Loucy (cell line): ENCODE data around the gene STT3B.

Experiments
- CTCF ChIP-seq: fragments of 200-600 bp; sonication (generic); conservative IDR thresholded peaks from 2 replicates; pipeline ENCODE4 v1.5.1; 2014; ENCODE audit warnings: mild to moderate bottlenecking, antibody characterized with exemption, low read length
- EZH2phosphoT487 ChIP-seq: fragments of 200-600 bp; IDR thresholded peaks from 2 replicates; pipeline ENCODE4 v1.6.1; 2018; ENCODE audit warnings: antibody characterized with exemption, mild to moderate bottlenecking, moderate library complexity, borderline replicate concordance

DNA sequence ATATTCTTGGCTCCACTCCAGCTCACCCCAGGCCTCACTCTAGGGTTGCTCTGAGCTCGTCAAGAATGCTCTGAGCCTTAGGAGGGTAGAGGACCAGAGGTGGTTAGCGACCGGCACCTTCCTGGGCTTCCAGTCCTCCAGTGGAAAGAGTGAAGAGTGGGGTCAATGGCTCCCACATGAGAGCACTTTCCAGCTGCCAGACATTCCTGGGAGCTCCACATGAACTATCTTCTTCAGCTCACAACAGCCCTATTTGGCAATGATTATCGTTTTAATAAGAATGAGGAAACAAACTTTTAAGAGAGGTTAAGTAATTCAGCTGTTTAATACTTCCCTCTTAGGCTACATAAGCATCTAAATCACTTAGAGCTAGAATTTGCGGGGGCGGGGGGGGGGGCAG is 139.3 kb downstream of the STT3B start:
- TF ChIP-seq CTCF (no peak), EZH2phosphoT487 (no peak)
